ENCODE results near the gene FYTTD1.
A peak's percentile ranks its signal among the peaks of the same experiment; 100 is the strongest.
"Not testable (repeated sequence)": the region's sequence is repeated elsewhere in the genome, so short reads cannot be mapped to it uniquely, and the experiment has no call there.

FYTTD1 gene

DNA sequence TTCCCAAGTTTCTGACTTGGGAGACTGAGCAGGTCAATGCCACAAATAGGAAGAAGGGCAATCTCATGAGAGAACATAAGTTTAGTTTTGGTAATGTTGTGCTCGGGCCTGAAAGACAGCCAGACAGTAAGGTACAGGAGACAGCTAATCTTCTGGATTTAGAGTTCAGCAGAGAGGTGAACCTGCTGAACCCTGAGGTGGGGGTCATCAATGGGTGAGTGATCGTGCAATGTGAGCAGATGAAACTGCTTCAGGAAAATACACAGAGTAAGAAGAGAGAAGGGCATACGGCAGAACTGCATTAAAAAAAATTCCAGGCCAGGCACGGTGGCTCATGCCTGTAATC, 36.2 kb upstream of the FYTTD1 start:
- TF ChIP-seq, protein P1, sequence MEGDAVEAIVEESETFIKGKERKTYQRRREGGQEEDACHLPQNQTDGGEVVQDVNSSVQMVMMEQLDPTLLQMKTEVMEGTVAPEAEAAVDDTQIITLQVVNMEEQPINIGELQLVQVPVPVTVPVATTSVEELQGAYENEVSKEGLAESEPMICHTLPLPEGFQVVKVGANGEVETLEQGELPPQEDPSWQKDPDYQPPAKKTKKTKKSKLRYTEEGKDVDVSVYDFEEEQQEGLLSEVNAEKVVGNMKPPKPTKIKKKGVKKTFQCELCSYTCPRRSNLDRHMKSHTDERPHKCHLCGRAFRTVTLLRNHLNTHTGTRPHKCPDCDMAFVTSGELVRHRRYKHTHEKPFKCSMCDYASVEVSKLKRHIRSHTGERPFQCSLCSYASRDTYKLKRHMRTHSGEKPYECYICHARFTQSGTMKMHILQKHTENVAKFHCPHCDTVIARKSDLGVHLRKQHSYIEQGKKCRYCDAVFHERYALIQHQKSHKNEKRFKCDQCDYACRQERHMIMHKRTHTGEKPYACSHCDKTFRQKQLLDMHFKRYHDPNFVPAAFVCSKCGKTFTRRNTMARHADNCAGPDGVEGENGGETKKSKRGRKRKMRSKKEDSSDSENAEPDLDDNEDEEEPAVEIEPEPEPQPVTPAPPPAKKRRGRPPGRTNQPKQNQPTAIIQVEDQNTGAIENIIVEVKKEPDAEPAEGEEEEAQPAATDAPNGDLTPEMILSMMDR (IDR thresholded peaks at IDR 0.05; ENCODE audit: low read depth, low read length, missing control alignments): no peak
- no peak overlapping the region for H3K4me3 ChIP-seq (ENCODE audit: low read depth, low read length)
- in situ Hi-C loops (cut with HindIII; ENCODE audit: low sequenced_read_pairs): no loop called here
- DNase-seq (ENCODE audit: low read depth): no peak

DNA sequence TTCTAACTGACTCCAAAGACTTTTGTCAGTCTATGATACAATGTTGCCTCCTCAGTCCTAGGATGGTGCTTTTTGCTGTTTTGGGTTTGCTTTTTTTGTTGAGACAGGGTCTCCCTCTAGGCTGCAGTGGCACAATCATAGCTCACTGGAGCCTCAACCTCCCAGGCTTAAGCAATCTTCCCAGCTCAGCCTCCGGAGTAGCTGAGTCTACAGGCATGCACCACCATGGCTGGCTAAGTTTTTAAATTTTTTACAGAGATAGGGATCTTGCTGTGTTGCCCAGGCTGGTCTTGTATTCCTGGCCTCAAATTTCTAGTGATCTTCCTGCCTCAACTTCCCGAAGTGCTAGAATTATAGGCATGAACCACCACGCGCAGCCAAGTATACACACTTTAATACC, 35.4 kb upstream of the FYTTD1 start:
- in situ Hi-C loops (cut with HindIII; ENCODE audit: low sequenced_read_pairs): no loop called here
- TF ChIP-seq, protein P1 (IDR thresholded peaks at IDR 0.05; ENCODE audit: low read depth, low read length, missing control alignments): no peak
- DNase-seq (ENCODE audit: low read depth): no peak

DNA sequence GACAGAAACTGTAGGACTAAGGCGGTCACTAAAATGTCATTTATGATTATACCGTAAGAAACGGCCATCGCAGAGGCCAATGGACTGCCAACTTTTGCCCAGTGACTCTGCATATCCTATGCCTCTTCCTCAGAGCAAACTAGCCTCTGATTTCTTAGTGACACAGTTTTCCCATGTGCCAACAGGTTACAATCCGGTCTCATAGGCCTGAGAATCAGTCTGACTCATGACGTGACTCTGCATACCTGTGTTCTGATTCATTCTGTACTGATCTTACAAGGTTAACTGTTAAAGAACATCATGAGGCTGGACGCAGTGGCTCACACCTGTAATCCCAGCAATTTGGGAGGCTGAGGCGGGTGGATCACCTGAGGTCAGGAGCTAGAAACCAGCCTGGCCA, 30.8 kb upstream of the FYTTD1 start:
- DNase-seq (ENCODE audit: low read depth): peak; percentile 39
- H3K4me3 ChIP-seq (ENCODE audit: low read depth, low read length): no peak overlapping the region
- in situ Hi-C loops (cut with HindIII; ENCODE audit: low sequenced_read_pairs): no loop called here
- TF ChIP-seq, protein P1 (IDR thresholded peaks at IDR 0.05; ENCODE audit: low read depth, low read length, missing control alignments): no peak

More for the DNA sequence above, 35.4 kb upstream of the FYTTD1 start:
- no peak overlapping the region for H3K4me3 ChIP-seq (ENCODE audit: low read depth, low read length)

DNA sequence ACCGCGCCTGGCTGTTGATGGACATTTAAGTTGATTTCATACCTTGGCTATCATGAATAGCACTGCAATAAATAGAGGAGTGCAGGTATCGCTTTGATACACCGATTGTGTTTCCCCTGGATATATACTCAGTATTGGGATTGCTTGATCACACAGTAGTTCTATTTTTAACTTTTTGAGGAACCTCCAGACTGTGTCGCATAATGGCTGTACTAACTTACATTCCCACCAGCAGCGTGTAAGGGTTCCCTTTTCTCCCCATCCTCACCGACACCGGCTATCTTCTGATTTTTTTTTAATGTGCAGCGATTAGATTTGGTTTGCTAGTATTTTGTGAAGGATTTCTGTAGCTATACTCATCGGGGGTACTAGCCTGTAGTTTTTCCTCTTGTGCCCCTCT, 29.0 kb upstream of the FYTTD1 start:
- no peak for DNase-seq (ENCODE audit: low read depth)
- in situ Hi-C loops (cut with HindIII; ENCODE audit: low sequenced_read_pairs): no loop called here
- no peak overlapping the region for H3K4me3 ChIP-seq (ENCODE audit: low read depth, low read length)
- TF ChIP-seq, protein P1 (IDR thresholded peaks at IDR 0.05; ENCODE audit: low read depth, low read length, missing control alignments): no peak

DNA sequence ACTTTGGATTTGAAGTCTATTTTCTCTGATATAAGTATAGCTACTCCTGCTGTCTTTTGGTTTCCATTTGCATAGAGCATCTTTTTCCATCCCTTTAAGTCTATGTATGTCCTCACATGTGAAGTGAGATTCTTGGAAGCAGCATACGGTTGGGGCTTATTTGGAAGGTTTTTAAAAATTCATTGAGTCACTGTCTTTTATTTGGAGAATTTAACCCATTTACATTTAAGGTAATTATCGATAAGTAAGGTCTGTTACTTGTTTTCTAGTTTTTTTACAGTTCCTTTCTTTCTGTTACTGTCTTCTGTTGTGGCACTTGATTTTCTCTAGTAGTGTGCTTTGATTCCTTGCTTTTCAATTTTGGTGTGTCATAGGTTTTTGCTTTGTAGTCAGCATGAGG, 26.9 kb upstream of the FYTTD1 start:
- no peak overlapping the region for H3K4me3 ChIP-seq (ENCODE audit: low read depth, low read length)
- in situ Hi-C loops (cut with HindIII; ENCODE audit: low sequenced_read_pairs): no loop called here
- TF ChIP-seq, protein P1 (IDR thresholded peaks at IDR 0.05; ENCODE audit: low read depth, low read length, missing control alignments): no peak
- DNase-seq (ENCODE audit: low read depth): no peak

DNA sequence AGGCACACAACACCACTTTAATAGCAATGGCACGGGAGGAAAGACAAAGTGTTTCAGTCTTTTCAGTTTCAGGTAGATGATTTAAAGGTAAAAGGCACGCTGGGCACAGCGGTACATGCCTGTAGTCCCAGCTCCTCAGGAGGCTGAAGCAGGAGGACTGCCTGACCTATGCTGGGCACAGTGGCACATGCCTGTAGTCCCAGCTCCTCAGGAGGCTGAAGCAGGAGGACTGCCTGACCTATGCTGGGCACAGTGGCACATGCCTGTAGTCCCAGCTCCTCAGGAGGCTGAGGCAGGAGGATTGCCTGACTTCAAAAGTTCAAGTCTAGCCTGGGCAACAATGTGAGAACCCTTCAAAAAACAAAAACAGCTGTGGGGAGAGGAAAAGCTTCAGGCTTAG, 21.8 kb upstream of the FYTTD1 start:
- H3K4me3 ChIP-seq (ENCODE audit: low read depth, low read length); DNase-seq (ENCODE audit: low read depth); in situ Hi-C loops (cut with HindIII; ENCODE audit: low sequenced_read_pairs): not testable (repeated sequence)

DNA sequence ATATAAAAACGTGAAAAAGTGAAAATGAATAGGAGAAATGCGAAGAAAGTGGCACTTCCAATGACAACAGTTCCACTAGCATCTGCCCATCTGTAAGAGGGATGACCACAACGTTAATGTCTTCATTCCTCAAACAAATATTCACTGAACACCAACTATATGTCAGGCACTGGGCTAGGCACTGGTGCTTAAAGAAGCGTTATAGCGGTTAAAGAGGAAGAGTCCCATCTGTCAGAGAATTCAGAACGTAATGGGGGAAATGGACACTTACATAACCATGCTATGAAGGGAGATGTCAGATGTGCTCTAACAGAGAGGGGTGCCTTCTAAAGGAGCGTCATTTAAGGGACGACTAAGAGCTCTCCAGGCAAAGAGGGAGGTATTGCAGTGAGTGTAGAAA, 21.2 kb upstream of the FYTTD1 start:
- TF ChIP-seq, protein P1 (IDR thresholded peaks at IDR 0.05; ENCODE audit: low read depth, low read length, missing control alignments): no peak
- in situ Hi-C loops (cut with HindIII; ENCODE audit: low sequenced_read_pairs): no loop called here
- DNase-seq (ENCODE audit: low read depth): no peak
- H3K4me3 ChIP-seq (ENCODE audit: low read depth, low read length): no peak overlapping the region
